Right cardiac atrium (tissue), 5 donors: ENCODE results near the gene ADAMTSL2. TPM values are rescaled to one million over a fixed set of nuclear protein-coding genes. Genes with fewer than 3 reads are reported as not detected.
A peak's percentile ranks its signal among the peaks of the same experiment; 100 is the strongest.

Experiments
- ATAC-seq, 2 donors: fragments of 200-7000 bp; cut with Tn5 transposase; one replicate each; pipeline versions ENCODE4 v1.8.0 to v1.9.1; 2020; ENCODE audit warnings: moderate library complexity in 2 of 2, mild to moderate bottlenecking in 1 of 2
- DNase-seq, 3 donors: peaks; one replicate each; pipeline ENCODE4 v3.0.0-alpha.2; 2020
- H3K27ac ChIP-seq: one replicate; pipeline ENCODE4 v1.5.1; 2013; ENCODE audit warnings: mild to moderate bottlenecking, low read length, control low read depth, moderate library complexity
- H3K27me3 ChIP-seq: one replicate; pipeline ENCODE4 v1.6.1; 2013; ENCODE audit not compliant: control insufficient read depth, insufficient read depth
- H3K4me1 ChIP-seq: one replicate; pipeline ENCODE4 v1.6.1; 2013; ENCODE audit warnings: low read length; ENCODE audit not compliant: control insufficient read depth, insufficient read depth
- H3K4me3 ChIP-seq: one replicate; pipeline ENCODE4 v1.5.1; 2013; ENCODE audit warnings: low read length, control low read depth
- H3K9me3 ChIP-seq: one replicate; pipeline ENCODE4 v1.6.1; 2013; ENCODE audit warnings: low read length; ENCODE audit not compliant: control insufficient read depth
- WGBS: extraction: QIAGEN DNeasy Blood & Tissue Kit; methylation state at CpG from one replicate; pipeline ENCODE4 v1.1.7; 2013; 5-methylcytosine and 5-hydroxymethylcytosine counted together
- intact Hi-C, 4 donors: fragments of 100-400 bp; cut with DNase I; formaldehyde crosslinking; loops; one replicate each; pipeline versions ENCODE4 v1.11.0 to v1.14.0; 2022 to 2023
- polyA plus RNA-seq: library from polyadenylated mRNA; stranded (reverse); fragments of 200-250 nt; gene quantifications from one replicate; pipeline ENCODE4 v1.2.3, GENCODE V29; 2013
- total RNA-seq, 4 donors: library from RNA; stranded (reverse); fragmentation: NEBNext Ultra II Directional; extraction: Animal tissue kit (Norgen Biotek cat#: 25700); gene quantifications; one replicate each; pipeline ENCODE4 v1.2.1, GENCODE V29; 2021
- donor health status: healthy with polysubstance abuse.
- donor health status: DM: no; HTN: yes; CAD: no.
- donor health status: DM: no; HTN: no; CAD: no.
- donor health status: DM: no; HTN: yes; CAD: no; lungs with severe emphysema.
- donor health status: DM: yes; HTN: yes; CAD: no.

ADAMTSL2 gene
- total and polyA plus RNA-seq, 5 donors = 30.3 to 90.2 (median 39.1) TPM

DNA sequence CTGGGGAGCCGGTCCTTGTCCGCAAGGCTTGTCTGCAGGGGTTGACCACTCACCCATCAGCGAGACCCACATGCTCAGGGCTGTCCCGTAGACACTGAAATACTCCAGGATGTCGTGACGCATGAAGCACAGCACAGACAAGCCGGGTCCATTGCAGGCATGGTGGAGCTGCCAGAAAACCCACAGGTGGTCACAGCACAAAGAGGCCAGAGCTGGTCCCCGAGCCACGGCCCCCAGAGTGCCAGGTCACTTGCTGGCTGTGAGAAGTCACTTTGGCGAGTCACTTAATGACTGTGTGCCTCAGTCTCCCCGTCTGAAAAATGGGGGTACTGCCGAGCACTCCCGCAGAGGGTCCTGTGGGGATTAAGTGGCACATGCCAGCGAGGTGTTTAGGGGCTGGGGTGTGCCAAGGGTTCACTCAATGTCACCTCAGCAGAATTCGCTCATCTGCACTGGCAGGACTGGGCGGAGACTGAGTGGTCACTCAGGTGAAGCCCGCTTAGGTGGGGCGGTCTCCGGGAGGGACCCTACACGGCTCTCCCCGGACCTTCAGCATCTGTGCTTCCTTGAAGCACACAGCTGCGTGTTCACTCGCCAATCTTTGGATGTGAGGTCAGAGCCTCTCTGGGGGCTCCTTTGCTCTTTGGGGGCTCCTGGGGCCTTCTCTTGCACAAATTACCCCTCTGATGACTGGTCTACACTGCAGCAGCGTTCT, 14.2 kb upstream of the ADAMTSL2 start:
- Histone ChIP-seq H3K4me1 (no peaks in the 10 kb centered on the region), H3K9me3 (no peaks in the 10 kb centered on the region), H3K27ac (no peak overlapping the region), H3K27me3 (no peaks in the 10 kb centered on the region), H3K4me3 (no peak overlapping the region)
- no peak for ATAC-seq
- intact Hi-C loops = no loop called here
- WGBS = 89% methylated on average over 24 of the region's 24 CpGs
- peak; percentile 6 to 47 (median 39) for DNase-seq

DNA sequence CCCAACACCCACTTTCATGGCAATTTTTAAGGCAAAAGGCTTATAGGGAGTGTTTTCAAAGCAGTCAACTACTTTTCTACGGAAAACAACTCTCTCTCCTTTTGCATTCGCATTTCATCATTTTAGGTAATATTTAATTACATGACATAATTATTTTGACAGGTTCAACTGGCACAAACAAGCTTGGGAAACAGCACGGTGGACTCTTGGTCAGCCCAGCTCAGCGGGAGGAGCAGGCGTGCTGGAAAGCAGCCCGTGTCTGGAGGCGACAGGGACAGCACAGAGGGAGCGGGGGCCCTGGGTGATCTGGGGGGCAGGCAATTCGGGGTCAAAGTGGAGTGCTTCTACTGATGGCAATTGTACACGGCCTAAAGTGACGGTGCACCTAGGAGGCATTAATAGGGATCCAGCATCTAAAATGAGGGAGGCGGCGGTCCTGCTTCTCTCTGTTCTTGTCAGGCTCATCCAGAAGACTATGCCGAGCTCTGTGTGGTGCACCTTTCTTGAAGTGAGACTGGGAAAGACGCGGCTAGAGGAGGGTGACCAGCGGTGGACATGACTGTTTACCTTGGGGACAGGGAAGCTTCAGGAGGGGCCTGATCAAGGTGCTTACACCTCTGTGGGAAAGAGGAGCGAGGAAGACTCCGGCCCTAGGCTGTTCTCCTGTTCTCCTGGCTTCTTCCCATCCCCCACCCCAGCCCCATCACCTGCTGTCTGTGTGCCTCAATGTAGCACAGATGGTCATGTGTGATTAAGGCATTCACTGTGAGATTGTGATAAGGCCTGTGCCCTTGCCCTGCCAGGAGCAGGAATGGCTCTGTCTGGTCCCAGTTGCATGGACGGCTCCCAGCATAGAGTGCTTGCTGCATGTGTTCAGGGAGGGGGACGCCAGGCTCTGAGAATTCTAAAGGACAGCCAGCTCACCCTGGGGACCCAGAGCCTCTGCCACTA, 13.1 kb upstream of the ADAMTSL2 start:
- WGBS = 88% methylated on average over 21 of the region's 21 CpGs
- H3K9me3 ChIP-seq = no peaks in the 10 kb centered on the region
- no peak overlapping the region for H3K27ac ChIP-seq
- no peak overlapping the region for H3K4me3 ChIP-seq
- H3K4me1 ChIP-seq = no peaks in the 10 kb centered on the region
- no peaks in the 10 kb centered on the region for H3K27me3 ChIP-seq
- peak; percentile 4 to 57 (median 55) for DNase-seq
- intact Hi-C loops = no loop called here
- ATAC-seq = no peak

DNA sequence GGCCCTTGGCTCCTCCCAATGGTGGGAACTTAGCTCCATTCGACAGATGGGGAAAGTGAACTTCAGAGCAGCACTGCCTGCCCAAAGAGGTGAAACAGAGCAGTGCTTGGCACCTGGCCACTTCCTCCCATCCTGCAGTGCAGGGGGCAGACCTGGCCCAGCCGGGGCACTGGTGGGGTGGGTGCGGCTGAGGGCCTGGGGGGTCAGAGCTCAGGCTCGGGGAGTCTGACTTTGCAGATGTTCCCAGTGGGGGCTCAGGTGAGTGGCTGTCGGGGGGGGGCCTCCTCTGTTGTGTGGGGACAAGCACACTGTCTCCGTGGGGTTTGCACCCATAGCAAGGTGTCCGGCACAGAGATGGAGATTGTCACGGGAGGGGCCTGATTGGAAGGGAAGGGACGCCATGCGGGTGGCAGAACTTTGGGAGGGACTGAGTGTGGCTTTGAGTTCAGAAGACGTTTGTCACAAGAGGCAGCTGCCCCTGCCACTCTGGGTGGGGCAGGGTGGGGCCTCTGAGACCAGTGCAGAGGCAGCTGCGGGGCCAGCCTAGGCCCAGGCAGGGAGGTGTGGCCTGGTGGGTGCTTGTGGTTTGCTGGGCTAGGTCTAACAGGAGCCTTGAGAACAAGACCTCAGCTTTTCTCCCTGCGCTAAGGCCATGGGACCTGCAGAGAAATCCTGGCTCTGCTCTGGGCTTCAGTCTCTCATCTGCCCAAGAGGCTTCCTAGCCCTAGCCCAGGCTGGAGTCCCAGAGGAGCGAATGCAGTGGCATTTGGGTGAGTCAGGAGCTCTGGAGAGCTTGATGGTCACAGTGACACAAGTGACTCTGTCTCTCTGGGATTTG, 12.2 kb upstream of the ADAMTSL2 start:
- Histone ChIP-seq H3K9me3 (no peaks in the 10 kb centered on the region), H3K27ac (no peak overlapping the region), H3K4me1 (peaks cover 2% of the 10 kb centered on the region), H3K27me3 (no peaks in the 10 kb centered on the region), H3K4me3 (no peak overlapping the region)
- ATAC-seq (no peak), DNase-seq (peak; percentile 14 to 64 (median 44))
- intact Hi-C loops = no loop called here
- WGBS = 84% methylated on average over 14 of the region's 14 CpGs

DNA sequence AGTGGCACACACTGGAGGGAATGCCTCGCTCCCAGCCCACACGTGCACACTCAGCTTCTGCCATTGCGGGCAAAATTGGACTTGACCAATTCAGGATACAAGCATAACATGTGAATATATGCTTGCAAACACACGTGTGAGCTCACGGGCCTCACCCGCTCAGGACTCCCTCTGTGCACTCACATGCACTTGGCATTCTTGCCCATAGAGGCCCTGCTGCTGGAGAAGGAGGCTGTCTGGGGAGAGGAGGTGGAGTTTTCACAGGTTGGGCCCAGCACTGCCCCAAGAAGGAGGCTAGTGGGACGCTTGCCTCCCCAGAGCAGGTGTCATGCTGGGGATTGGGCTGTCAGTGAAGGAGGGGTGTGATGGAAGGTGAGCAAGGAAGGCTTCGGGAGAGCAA, 11.4 kb upstream of the ADAMTSL2 start:
- no peak for ATAC-seq
- 88% methylated on average over 8 of the region's 8 CpGs for WGBS

DNA sequence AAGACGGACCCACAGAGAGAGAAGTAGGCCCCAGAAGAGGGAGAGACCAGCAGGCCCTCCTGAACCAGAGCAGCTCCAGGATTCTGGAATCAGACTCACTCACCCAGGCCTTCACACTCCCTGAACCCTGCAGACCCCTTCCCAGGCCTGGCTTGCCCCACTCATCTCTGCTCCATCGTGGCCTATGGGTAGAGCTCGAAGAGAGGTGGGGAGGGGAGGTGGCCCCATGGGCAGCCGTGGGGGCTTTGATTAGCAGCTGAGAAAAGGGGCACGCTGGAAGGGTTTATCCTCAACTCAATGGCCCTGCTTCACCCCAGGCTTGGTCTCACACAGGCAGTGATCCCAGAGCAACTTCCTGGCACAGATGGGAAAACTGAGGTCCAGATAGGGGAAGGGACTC, 10.4 kb upstream of the ADAMTSL2 start:
- 86% methylated on average over 5 of the region's 5 CpGs for WGBS
- Histone ChIP-seq H3K4me3 (no peak overlapping the region), H3K27ac (no peak overlapping the region), H3K9me3 (no peaks in the 10 kb centered on the region), H3K27me3 (no peaks in the 10 kb centered on the region), H3K4me1 (peaks cover 6% of the 10 kb centered on the region)
- ATAC-seq (no peak), DNase-seq (peak in 2 of 3 donors; percentile 17 to 33)
- intact Hi-C loops = no loop called here

More for the DNA sequence above, 11.4 kb upstream of the ADAMTSL2 start:
- Histone ChIP-seq H3K4me3 (no peak overlapping the region), H3K27me3 (no peaks in the 10 kb centered on the region), H3K4me1 (peaks cover 6% of the 10 kb centered on the region), H3K9me3 (no peaks in the 10 kb centered on the region), H3K27ac (no peak overlapping the region)
- intact Hi-C loops = no loop called here
- peak in 2 of 3 donors; percentile 20 to 21 for DNase-seq

DNA sequence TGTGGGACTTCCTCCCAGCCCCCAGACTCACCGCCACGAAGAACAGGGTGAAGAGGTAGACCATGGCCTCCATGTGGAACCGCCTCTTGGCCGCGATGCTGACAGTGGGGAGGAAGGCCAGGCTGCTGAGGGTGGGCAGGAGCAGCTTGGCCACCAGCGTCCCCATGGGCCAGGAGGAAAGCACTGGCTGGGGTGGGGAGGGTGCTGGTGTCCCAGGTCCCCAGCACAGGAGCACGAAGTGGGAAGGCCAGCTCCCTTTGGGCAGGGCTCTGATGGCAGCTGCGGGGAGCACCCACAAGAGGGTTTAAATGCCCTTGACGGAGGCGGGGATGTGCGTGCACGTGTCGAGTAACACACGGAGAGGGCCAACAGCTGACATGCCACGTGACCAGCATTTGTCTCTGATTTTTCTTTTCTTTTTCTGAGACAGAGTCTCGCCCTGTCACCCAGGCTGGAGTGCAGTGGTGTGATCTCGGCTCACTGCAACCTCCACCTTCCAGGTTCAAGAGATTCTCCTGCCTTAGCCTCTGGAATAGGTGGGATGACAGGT, 9.8 kb upstream of the ADAMTSL2 start, which contains the start of gene MYMK:
Gene MYMK (minus strand): TSS at position 281 of the 550 bp plus-strand sequence. CDS start 115 bp downstream, at position 166.
- intact Hi-C loops = no loop called here
- H3K4me1 ChIP-seq = peaks cover 6% of the 10 kb centered on the region
- no peak within 1 kb of the TSS for H3K27ac ChIP-seq
- H3K9me3 ChIP-seq = no peaks in the 10 kb centered on the region
- no peaks in the 10 kb centered on the region for H3K27me3 ChIP-seq
- 96% methylated on average over 17 of the region's 17 CpGs for WGBS
- peak in 2 of 3 donors; percentile 20 to 47 for DNase-seq
- ATAC-seq = no peak
- no peak within 1 kb of the TSS for H3K4me3 ChIP-seq

DNA sequence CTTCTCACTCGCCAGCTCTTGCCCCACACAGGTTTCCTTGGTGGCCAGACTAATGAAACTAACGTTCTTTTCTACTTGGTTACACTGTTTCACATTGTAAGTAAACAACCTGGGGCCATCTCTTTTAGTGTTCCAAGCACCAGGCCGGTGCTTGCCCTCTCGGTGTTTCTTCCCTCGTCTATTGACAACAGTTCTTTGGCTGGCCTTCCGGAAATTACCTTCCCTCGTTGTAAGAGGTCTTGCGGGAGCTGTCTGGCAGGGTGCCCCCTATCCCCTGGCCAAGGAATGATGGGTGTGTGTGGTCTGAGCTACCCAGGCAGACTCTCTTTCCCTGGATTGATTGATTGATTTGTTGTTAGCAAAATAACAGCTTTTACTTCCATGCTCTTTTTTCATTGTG, 8.8 kb upstream of the ADAMTSL2 start:
- 61% methylated on average over 8 of the region's 8 CpGs for WGBS
- H3K4me3 ChIP-seq = no peak overlapping the region
- H3K27me3 ChIP-seq = no peaks in the 10 kb centered on the region
- no peak overlapping the region for H3K27ac ChIP-seq
- intact Hi-C loops = no loop called here
- no peak for ATAC-seq
- peak; percentile 4 to 60 (median 33) for DNase-seq
- H3K4me1 ChIP-seq = peaks cover 6% of the 10 kb centered on the region
- no peaks in the 10 kb centered on the region for H3K9me3 ChIP-seq

DNA sequence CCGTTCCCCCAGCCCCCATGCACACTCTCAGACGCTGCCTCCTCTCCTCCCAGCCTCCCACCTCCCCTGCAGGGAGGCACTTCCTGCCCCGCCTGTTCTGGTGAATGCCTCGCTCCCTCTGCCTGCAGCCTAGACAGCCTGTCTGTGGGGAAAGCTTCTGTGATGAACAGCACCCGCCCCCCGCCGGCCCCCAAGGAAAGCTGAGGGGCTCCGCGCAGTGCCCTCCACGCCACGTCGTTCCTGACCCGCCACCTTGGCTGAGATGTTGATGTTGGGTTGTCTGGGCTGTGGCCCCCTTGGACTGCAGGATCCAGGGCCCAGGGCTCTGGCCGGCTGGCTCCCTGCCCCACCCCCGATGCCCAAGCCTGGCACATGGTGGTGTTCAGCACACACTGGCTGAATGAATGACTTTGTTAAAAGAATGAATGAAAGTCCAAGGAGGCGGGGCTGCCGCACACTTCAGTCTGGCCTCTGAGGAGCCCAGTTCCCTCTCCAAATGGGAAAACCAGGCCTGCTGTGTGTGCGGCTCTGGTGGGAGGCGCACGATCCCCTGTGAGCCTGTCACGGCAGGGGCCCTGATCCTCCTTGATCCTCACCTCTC, 7.7 kb upstream of the ADAMTSL2 start:
- ATAC-seq = peak; percentile 24 to 53
- peak in 2 of 3 donors; percentile 68 to 75 for DNase-seq
- no peaks in the 10 kb centered on the region for H3K27me3 ChIP-seq

DNA sequence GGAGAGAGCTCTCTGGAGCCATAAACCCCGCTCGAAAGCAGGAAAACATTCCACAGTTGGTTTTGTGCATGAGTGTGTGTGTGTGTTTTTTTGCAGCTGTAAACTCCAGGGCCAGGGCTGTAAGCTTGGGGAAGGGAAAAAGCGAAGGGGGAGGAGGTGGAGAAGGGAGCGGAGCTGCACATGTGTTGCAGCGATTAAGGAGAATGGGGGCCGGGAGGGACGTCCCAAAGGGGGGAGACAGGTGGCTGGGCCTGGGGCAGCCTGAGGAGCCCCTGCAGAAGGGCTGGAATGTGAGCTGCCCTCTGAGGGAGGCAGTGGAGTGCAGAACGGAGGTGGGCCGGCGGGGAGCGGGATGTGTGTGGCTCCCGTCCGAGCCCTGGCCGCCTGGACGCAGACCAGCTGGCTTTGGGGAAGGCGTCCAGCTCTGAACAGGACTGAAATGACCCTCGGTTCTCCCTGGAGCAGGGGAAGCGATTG, 7.0 kb upstream of the ADAMTSL2 start:
- 12% methylated on average over 18 of the region's 18 CpGs for WGBS
- ATAC-seq (peak; percentile 74 to 85), DNase-seq (peak; percentile 75 to 94 (median 93))
- H3K4me3 ChIP-seq = no peak overlapping the region
- H3K27ac ChIP-seq = no peak overlapping the region
- H3K4me1 ChIP-seq = peaks cover 6% of the 10 kb centered on the region
- no peaks in the 10 kb centered on the region for H3K27me3 ChIP-seq
- no peaks in the 10 kb centered on the region for H3K9me3 ChIP-seq
- intact Hi-C loops = no loop called here

More for the DNA sequence above, 7.7 kb upstream of the ADAMTSL2 start:
- WGBS = 37% methylated on average over 21 of the region's 21 CpGs
- Histone ChIP-seq H3K4me1 (peaks cover 6% of the 10 kb centered on the region), H3K27ac (no peak overlapping the region), H3K9me3 (no peaks in the 10 kb centered on the region), H3K4me3 (no peak overlapping the region)
- intact Hi-C loops = no loop called here
